ENCODE measurements around the gene CCL13.
"Not testable (repeated sequence)": the region's sequence is repeated elsewhere in the genome, so short reads cannot be mapped to it uniquely, and the experiment has no call there.

CCL13 gene

DNA sequence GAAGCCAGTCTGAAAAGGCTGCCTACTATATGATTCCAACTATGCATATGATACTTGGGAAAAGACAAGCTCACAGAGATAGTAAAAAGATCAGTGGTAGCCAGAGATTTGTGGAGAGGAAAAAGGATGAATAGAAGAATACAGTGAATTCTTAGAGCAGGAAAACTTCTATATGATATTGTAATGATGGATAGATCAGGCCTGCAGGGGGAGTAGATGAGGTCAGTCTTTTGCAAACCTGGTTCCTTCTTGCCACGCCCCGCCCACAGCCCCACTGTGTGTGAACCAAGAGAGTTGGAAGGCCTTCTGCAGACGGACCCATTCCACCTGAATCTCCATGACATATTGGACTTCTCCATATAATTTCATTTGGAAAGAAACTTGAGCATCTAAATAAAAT is 37.8 kb upstream of the CCL13 start:
- TF ChIP-seq, protein P1, sequence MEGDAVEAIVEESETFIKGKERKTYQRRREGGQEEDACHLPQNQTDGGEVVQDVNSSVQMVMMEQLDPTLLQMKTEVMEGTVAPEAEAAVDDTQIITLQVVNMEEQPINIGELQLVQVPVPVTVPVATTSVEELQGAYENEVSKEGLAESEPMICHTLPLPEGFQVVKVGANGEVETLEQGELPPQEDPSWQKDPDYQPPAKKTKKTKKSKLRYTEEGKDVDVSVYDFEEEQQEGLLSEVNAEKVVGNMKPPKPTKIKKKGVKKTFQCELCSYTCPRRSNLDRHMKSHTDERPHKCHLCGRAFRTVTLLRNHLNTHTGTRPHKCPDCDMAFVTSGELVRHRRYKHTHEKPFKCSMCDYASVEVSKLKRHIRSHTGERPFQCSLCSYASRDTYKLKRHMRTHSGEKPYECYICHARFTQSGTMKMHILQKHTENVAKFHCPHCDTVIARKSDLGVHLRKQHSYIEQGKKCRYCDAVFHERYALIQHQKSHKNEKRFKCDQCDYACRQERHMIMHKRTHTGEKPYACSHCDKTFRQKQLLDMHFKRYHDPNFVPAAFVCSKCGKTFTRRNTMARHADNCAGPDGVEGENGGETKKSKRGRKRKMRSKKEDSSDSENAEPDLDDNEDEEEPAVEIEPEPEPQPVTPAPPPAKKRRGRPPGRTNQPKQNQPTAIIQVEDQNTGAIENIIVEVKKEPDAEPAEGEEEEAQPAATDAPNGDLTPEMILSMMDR (IDR thresholded peaks at IDR 0.05; ENCODE audit: low read depth, low read length): no peak
- H3K4me3 ChIP-seq (ENCODE audit: low read depth, low read length): no peak overlapping the region

DNA sequence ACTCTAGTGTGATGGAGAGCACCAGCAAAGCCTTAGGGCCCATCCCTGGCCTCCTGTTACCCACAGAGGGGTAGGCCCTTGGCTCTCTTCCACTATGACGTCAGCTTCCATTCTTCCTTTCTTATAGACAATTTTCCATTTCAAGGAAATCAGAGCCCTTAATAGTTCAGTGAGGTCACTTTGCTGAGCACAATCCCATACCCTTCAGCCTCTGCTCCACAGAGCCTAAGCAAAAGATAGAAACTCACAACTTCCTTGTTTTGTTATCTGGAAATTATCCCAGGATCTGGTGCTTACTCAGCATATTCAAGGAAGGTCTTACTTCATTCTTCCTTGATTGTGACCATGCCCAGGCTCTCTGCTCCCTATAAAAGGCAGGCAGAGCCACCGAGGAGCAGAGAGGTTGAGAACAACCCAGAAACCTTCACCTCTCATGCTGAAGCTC is 37.2 kb upstream of the CCL13 start, which contains the start of gene CCL8:
Gene CCL8 (plus strand): TSS at position 397 of the 445 bp plus-strand sequence. CDS start 67 bp downstream, outside the sequence.
- TF ChIP-seq, protein P1 (IDR thresholded peaks at IDR 0.05; ENCODE audit: low read depth, low read length): no peak
- H3K4me3 ChIP-seq (ENCODE audit: low read depth, low read length): no peak within 1 kb of the TSS

DNA sequence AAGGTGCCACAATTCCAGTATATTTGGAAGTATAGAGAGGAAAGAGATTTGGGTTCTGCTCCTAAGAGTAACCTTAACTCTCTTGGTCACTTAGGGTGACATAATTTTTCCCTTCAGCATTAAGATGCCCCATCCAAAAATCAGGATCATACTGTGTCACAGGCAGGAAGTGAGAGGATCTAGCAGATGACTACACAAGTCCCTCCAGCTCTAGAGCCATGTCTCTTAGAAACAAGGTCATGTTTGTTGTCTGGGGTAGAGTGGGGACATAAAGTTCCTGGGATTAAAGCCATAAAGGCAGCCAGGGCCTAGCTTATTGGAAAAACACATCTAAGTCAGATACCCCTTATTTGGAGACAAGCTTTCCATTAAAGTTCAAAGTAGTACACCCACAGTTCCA is 34.3 kb upstream of the CCL13 start:
- TF ChIP-seq, protein P1 (IDR thresholded peaks at IDR 0.05; ENCODE audit: low read depth, low read length): no peak
- H3K4me3 ChIP-seq (ENCODE audit: low read depth, low read length): no peak overlapping the region

DNA sequence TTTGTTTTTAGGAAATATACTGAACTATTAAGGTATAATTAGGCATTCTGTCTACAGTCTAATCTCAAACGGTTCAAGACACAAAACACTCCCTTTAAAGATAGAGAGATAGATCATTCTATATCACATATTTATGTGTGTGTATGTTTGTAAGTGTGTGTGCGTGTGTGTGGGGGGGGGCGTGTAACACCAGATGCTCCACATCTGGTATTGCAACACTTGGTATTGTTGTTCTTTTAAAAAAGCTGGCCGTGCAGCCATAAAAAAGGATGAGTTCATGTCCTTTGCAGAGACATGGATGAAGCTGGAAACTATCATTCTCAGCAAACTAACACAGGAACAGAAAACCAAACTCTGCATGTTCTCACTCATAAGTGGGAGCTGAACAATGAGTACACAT is 28.7 kb upstream of the CCL13 start:
- not testable (repeated sequence) for H3K4me3 ChIP-seq (ENCODE audit: low read depth, low read length)

DNA sequence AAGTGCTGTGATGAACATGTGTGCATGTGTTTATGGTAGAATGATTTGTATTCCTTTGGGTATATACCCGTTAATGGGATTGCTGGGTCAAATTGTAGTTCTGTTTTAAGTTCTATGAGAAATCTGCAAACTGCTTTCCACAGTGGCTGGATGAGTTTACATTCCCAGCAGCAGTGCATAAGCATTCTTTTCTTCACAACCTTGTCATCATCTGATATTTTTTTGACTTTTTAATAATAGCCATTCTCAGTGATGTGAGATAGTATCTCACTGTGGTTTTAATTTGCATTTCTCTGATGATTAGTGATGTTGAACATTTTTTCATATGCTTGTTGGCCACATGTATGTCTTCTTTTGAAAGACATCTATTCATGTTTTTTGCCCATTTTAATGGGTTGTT is 18.6 kb upstream of the CCL13 start:
- TF ChIP-seq, protein P1 (IDR thresholded peaks at IDR 0.05; ENCODE audit: low read depth, low read length): no peak
- H3K4me3 ChIP-seq (ENCODE audit: low read depth, low read length): no peak overlapping the region

DNA sequence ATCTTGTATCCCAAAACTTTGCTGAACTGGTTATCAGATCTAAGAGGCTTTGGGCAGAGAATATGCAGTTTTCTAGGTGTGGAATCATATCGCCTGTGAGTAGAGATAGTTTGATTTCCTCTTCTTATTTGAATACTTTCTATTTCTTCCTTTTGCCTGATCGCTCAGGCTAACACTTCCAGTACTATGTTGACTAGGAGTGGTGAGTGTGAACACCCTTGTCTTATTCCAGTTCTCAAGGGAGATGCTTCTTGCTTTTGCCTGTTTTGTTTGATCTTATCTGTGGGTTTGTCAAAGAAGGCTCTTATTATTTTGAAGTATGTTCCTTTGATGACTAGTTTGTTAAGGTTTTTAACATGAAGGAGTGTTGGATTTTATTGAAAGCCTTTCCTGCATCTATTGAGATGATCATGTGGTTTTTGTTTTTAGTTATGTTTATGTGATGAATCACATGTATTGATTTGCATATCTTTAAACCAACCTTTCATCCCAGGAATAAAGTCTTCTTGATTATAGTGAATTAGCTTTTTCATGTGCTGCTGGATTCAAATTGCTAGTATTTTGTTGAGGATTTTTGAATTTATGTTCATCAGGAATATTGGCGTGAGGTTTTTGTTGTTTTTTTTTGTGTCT is 17.0 kb upstream of the CCL13 start:
- H3K4me3 ChIP-seq (ENCODE audit: low read depth, low read length): no peak overlapping the region
- TF ChIP-seq, protein P1 (IDR thresholded peaks at IDR 0.05; ENCODE audit: low read depth, low read length): no peak

DNA sequence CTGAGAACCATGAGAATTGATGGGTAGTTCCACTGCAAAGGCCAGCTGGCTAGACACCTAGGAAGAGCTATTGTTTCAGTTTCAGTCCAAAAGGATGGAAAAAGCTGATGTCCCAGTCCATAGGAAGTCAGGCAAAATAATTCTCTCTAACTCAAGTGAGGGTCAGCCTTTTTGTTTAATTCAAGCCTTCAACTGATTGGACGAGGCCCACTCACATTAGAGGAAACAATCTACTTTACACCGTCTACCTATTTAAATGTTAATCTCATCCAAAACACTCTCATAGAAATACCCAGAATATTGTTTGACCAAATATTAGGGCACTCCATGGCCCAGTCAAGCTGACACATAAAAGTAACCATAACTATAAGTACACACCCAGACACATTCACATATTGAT is 14.4 kb upstream of the CCL13 start:
- no peak overlapping the region for H3K4me3 ChIP-seq (ENCODE audit: low read depth, low read length)
- TF ChIP-seq, protein P1 (IDR thresholded peaks at IDR 0.05; ENCODE audit: low read depth, low read length): no peak

DNA sequence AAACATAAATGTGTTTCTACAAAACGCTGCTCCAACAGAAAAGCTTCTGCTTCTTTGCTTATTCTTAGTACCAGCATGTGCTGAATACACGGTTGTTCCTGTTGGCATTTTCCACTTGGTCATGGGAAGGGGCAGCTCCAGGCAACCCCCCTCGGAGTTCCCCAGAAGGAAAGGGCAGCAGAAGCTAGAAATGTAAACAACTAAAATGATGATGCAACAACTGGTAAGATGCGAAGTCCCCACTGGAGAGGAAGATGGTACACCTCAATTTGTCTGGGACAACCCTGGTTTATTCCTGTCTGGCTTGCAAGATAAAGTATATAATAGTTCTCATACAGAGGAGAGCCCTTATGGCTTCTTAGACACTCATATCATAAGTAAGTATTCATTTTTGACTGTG is 9.2 kb upstream of the CCL13 start:
- H3K4me3 ChIP-seq (ENCODE audit: low read depth, low read length): no peak overlapping the region
- TF ChIP-seq, protein P1 (IDR thresholded peaks at IDR 0.05; ENCODE audit: low read depth, low read length): no peak
